Activated CD4-positive, alpha-beta T cell treated with anti-CD3 and anti-CD28 coated beads, Interleukin-2, amount 10 ng/mL, durations not matched to agents 7 days and 5 days (primary cell): ENCODE measurements around the gene SDC3. TPM values are rescaled to one million over a fixed set of nuclear protein-coding genes. Genes with fewer than 3 reads are reported as not detected.

Source experiments
- CTCF ChIA-PET: fragments of 350-600 bp; sonication (Branson Sonifier 250); formaldehyde crosslinking; loops from one replicate; lab custom pipeline; 2021; ENCODE audit warnings: antibody characterized with exemption; lab: Charles Lee
- POLR2A ChIA-PET: fragments of 350-600 bp; sonication (Branson Sonifier 250); formaldehyde crosslinking; loops from one replicate; lab custom pipeline; 2021; ENCODE audit warnings: antibody characterized with exemption; lab: Charles Lee
- DNase-seq: peaks from one replicate; pipeline ENCODE4 v3.0.0-alpha.2; 2020
- H3K27ac Mint-ChIP-seq: one replicate; pipeline ENCODE4 v1.8.0; 2021; ENCODE audit warnings: mild to moderate bottlenecking, moderate library complexity, mixed read lengths
- H3K27me3 Mint-ChIP-seq: one replicate; pipeline ENCODE4 v1.8.0; 2021; ENCODE audit warnings: mixed read lengths
- H3K36me3 Mint-ChIP-seq: one replicate; pipeline ENCODE4 v1.8.0; 2021; ENCODE audit warnings: low read depth, mixed read lengths
- H3K4me1 Mint-ChIP-seq: one replicate; pipeline ENCODE4 v1.8.0; 2021; ENCODE audit warnings: mixed read lengths
- H3K4me3 Mint-ChIP-seq: one replicate; pipeline ENCODE4 v1.8.0; 2021; ENCODE audit warnings: mild to moderate bottlenecking, moderate library complexity, mixed read lengths
- H3K9me3 Mint-ChIP-seq: one replicate; pipeline ENCODE4 v1.8.0; 2021; ENCODE audit warnings: mixed read lengths
- total RNA-seq, 2 experiments: library from RNA; stranded (reverse); gene quantifications; one replicate each; pipeline ENCODE4 v1.2.3, GENCODE V29; 2021

Gene SDC3
- total RNA-seq, 2 experiments from 2014 or later = 0.10 to 0.12 TPM

DNA sequence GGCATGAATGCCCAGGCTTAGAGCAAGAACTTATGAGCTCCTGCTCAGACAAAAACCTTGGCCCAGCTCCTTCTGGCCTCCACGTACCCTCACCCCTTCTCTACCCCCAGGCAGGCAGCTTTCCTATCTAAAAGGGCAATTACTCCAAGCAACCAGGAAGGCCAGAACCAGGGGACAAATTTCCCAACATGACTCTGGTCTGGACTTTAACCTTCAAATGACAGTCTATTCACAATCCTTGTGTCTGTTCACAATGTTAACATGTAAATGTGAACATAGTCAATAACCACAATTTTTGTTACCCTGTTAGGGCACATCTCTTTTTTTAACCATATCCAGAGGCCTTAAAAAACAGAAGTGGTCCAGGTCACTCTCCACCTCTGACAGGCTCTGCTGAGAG, 86.6 kb downstream of the SDC3 start:
- POLR2A ChIA-PET = no interaction called here
- H3K27me3 Mint-ChIP-seq = peaks cover 70% of the 10 kb centered on the region
- H3K4me1 Mint-ChIP-seq = peaks cover 22% of the 10 kb centered on the region
- DNase-seq = no peak
- CTCF ChIA-PET = no interaction called here
- no peak overlapping the region for H3K4me3 Mint-ChIP-seq
- no peaks in the 10 kb centered on the region for H3K36me3 Mint-ChIP-seq
- H3K27ac Mint-ChIP-seq = no peak overlapping the region
- H3K9me3 Mint-ChIP-seq = no peaks in the 10 kb centered on the region

DNA sequence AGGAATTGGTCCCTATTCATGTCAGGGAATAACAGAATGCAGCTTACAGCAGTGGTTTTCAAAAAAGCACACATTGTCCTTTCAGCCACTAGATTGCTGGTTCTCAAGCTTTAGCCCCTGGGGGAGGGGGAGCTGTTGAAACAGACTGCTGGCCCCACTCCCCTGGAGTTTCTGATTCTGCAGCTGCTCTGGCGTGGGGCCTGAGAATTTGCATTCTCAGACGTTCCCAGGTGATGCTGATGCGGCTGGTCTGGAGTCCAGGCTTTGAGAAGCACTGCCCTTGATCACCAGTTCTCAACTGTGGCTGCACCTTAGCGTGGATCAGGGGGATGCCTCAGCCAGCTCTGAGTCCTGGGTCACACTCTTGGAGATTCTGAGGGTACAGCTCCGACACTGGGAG, 88.3 kb downstream of the SDC3 start:
- Mint-ChIP-seq H3K27me3 (peaks cover 63% of the 10 kb centered on the region), H3K9me3 (no peaks in the 10 kb centered on the region), H3K4me3 (no peak overlapping the region), H3K27ac (no peak overlapping the region), H3K4me1 (peaks cover 21% of the 10 kb centered on the region), H3K36me3 (no peaks in the 10 kb centered on the region)
- ChIA-PET POLR2A (no interaction called here), CTCF (no interaction called here)
- no peak for DNase-seq

Other genes starting within 250 kb of the SDC3 start
- not detected for gene MATN1, start 185.2 kb downstream of the SDC3 start, total RNA-seq
- 100 to 1,000 TPM; 481 to 584 TPM for gene LAPTM5, start 151.0 kb downstream of the SDC3 start, total RNA-seq
- 100 to 1,000 TPM in 1 of 2 experiments, 10 to 100 TPM in 1; 99.3 to 102 TPM for gene PUM1, start 157.0 kb upstream of the SDC3 start, total RNA-seq